Fibroblast of mammary gland (primary cell): ENCODE results near the gene EBF3.
"Not testable (repeated sequence)": the region's sequence is repeated elsewhere in the genome, so short reads cannot be mapped to it uniquely, and the experiment has no call there.

Source experiments
- DNase-seq: peaks from one replicate; pipeline ENCODE4 v3.0.0-alpha.2; 2010; ENCODE audit warnings: low read depth
- H3K4me3 ChIP-seq: 2 replicates; pipeline ENCODE4 v1.5.1; 2011; ENCODE audit warnings: low read depth, mild to moderate bottlenecking, low read length, moderate library complexity; ENCODE audit not compliant: control insufficient read depth
- CTCF ChIP-seq: conservative IDR thresholded peaks from 2 replicates; pipeline ENCODE4 v1.5.1; 2011; ENCODE audit warnings: low read depth, low read length, inconsistent platforms; ENCODE audit not compliant: control insufficient read depth, insufficient read depth

Gene EBF3

GRCh38 chr10:129922598-129923123 is 41.4 kb downstream of the EBF3 start:
- no peak for DNase-seq
- TF ChIP-seq CTCF = no peak
- H3K4me3 ChIP-seq = no peak overlapping the region

GRCh38 chr10:129921801-129922597 is 42.1 kb downstream of the EBF3 start:
- no peak overlapping the region for H3K4me3 ChIP-seq
- no peak for TF ChIP-seq CTCF
- DNase-seq = no peak

DNA sequence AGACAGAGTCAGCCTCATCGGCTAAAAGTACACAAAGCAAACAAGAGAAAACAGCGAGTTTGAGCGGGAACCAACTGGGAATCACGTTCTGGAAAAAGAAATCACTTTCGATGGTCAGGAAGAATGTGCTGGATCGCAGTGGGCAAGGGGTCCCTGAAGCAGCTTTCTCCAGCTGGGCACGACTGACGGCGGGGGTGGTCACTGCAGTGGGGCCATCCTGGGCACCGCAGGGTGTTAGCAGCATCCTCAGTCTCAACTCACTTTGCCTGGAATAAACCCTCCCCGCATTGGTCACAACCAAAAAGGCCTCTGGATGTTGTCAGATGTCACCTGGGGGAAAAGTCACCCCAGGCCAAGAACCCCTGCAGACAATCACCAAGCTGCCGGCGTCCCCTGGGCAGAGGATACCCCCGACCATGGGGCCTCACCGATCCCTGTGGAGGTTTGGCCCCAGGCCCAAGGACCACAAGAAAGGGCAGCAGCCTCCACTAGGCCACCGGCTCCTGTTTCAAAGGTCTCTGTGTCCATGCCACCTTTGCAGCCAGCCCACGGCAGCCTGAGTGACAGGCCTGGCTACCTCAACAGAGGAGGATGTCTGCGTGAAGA is 42.9 kb downstream of the EBF3 start:
- no peak for TF ChIP-seq CTCF
- no peak for DNase-seq
- no peak overlapping the region for H3K4me3 ChIP-seq

- DNase-seq, H3K4me3 ChIP-seq: not testable (repeated sequence)
Observed at GRCh38 chr10:129920187-129920586, 43.9 kb downstream of the EBF3 start.

GRCh38 chr10:129919358-129919757 is 44.7 kb downstream of the EBF3 start:
- DNase-seq = no peak
- no peak overlapping the region for H3K4me3 ChIP-seq
- TF ChIP-seq CTCF = no peak

GRCh38 chr10:129918836-129919235 is 45.2 kb downstream of the EBF3 start:
- no peak for DNase-seq
- no peak for TF ChIP-seq CTCF
- no peak overlapping the region for H3K4me3 ChIP-seq

DNA sequence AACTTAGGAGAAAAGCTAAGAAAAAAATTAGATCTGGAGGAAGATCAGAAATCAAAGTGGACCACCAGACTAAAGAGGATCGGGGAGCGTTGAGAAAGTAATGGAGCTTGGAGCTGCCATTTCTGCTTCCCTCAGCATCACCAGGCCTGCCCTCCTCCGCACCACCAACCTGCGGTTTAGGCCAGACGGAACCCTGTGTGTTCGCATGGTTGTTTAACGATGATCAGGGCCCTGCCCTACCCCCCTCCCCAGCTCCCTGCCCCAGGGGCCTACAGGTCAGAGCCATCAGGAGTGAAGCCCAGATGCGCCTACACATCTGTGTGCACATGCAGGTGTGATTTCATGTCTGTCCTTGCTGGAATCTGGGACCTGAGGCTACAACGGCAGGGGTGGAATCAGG is 45.7 kb downstream of the EBF3 start:
- H3K4me3 ChIP-seq = no peak overlapping the region
- no peak for DNase-seq
- no peak for TF ChIP-seq CTCF
